ENCODE results near the gene ASB7. TPM values are rescaled to one million over a fixed set of nuclear protein-coding genes. Genes with fewer than 3 reads are reported as not detected.

ASB7 gene
- total RNA-seq, 1 experiment from 2014 or later = 12.9 TPM

DNA sequence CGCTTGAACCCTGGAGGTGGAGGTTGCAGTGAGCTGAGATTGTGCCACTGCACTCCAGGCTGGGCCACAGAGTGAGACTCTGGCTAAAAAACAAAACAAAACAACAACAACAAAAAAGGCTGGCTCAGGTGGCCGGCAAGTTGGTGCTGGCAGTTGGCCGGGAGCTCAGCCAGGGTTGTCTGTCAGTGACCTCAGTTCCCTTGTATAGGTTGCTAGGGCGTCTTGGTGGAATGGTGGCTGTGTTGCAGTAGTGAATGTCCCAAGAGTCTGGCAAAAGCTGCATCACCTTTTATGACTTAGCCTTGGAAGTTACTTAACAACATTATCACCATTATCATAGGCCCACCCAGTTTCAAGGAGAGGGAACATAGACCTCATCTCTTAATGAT, 40.6 kb downstream of the ASB7 start (continued):
- TF ChIP-seq AFF4 (CRISPR knock-in tag; IDR thresholded peaks at IDR 0.05; ENCODE audit: borderline replicate concordance) (no peak), ZNF512 (CRISPR knock-in tag; IDR thresholded peaks at IDR 0.05; ENCODE audit: borderline replicate concordance) (no peak)

GRCh38 chr15:100645671-100646070, 43.3 kb downstream of the ASB7 start:
- no peak overlapping the region for H3K27ac Mint-ChIP-seq

More at GRCh38 chr15:100645671-100646070, 43.3 kb downstream of the ASB7 start:
- no peaks in the 10 kb centered on the region for H3K27me3 Mint-ChIP-seq (ENCODE audit: low read depth)
- ChIA-PET CTCF (interaction anchor here (1.2 kb wide), 1 partner anchor 13 kb away, joined by 6 read pairs; no protein-coding TSS in a partner anchor), POLR2A (no interaction called here)
- no peak for DNase-seq (ENCODE audit: low spot score)
- no peak for ATAC-seq
- H3K4me1 Mint-ChIP-seq = peaks cover 6% of the 10 kb centered on the region
- no peak overlapping the region for H3K4me3 Mint-ChIP-seq
- no peaks in the 10 kb centered on the region for H3K9me3 Mint-ChIP-seq
- TF ChIP-seq NFE2L1 (CRISPR knock-in tag; IDR thresholded peaks at IDR 0.05) (no peak), RELA (CRISPR knock-in tag; IDR thresholded peaks at IDR 0.05; ENCODE audit: borderline replicate concordance) (no peak), ZMAT4 (CRISPR knock-in tag; IDR thresholded peaks at IDR 0.05) (no peak), TEAD1 (CRISPR knock-in tag; IDR thresholded peaks at IDR 0.05) (no peak), SOX15 (CRISPR knock-in tag; IDR thresholded peaks at IDR 0.05) (no peak), PRRX2 (CRISPR knock-in tag; IDR thresholded peaks at IDR 0.05) (no peak), FOXK1 (CRISPR knock-in tag; IDR thresholded peaks at IDR 0.05) (no peak), NR1H2 (CRISPR knock-in tag; IDR thresholded peaks at IDR 0.05) (no peak), ZNF232 (CRISPR knock-in tag; IDR thresholded peaks at IDR 0.05) (no peak), MAX (CRISPR knock-in tag; IDR thresholded peaks at IDR 0.05) (no peak), AFF4 (CRISPR knock-in tag; IDR thresholded peaks at IDR 0.05; ENCODE audit: borderline replicate concordance) (no peak), ZNF423 (CRISPR knock-in tag; IDR thresholded peaks at IDR 0.05) (no peak), GTF2I (CRISPR knock-in tag; conservative IDR thresholded peaks at IDR 0.05) (no peak), CREB1 (CRISPR knock-in tag; IDR thresholded peaks at IDR 0.05) (no peak)
- no peaks in the 10 kb centered on the region for H3K36me3 Mint-ChIP-seq

All from WTC11 (cell line).